Skeletal muscle tissue (tissue), 4 donors: ENCODE results near the gene FOXJ3. TPM values are rescaled to one million over a fixed set of nuclear protein-coding genes. Genes with fewer than 3 reads are reported as not detected.

Experiments used
- H3K27ac ChIP-seq: one replicate; pipeline ENCODE4 v1.7.0; 2013; ENCODE audit warnings: mild to moderate bottlenecking, low read depth, low read length, inconsistent platforms
- H3K27me3 ChIP-seq, 3 donors: one replicate each; pipeline ENCODE4 v1.7.0; 2013; ENCODE audit warnings: low read length in 3 of 3; ENCODE audit not compliant: control insufficient read depth in 3 of 3, insufficient read depth in 3 of 3
- H3K36me3 ChIP-seq, 3 donors: one replicate each; pipeline ENCODE4 v1.7.0; 2013; ENCODE audit warnings: low read length in 3 of 3; ENCODE audit not compliant: control insufficient read depth in 3 of 3, insufficient read depth in 3 of 3
- H3K4me1 ChIP-seq, 3 donors: one replicate each; pipeline ENCODE4 v1.7.0; 2013; ENCODE audit warnings: low read length in 3 of 3, mild to moderate bottlenecking in 3 of 3; ENCODE audit not compliant: control insufficient read depth in 3 of 3, insufficient read depth in 3 of 3
- H3K4me3 ChIP-seq, 3 donors: one replicate each; pipeline ENCODE4 v1.7.0; 2013; ENCODE audit warnings: low read length in 3 of 3
- H3K9ac ChIP-seq, 3 donors: one replicate each; pipeline ENCODE4 v1.7.0; 2013; ENCODE audit warnings: low read length in 3 of 3, mild to moderate bottlenecking in 3 of 3, moderate library complexity in 2 of 3, low read depth in 1 of 3
- H3K9me3 ChIP-seq, 3 donors: one replicate each; pipeline ENCODE4 v1.7.0; 2013; ENCODE audit warnings: low read length in 3 of 3; ENCODE audit not compliant: control insufficient read depth in 3 of 3
- total RNA-seq: library from RNA; depleted of rRNA; stranded (reverse); fragments of >200 nt; gene quantifications from one replicate; pipeline ENCODE4 v1.2.3, GENCODE V29; 2014
- donor health status: Osteomylitis.

FOXJ3 gene
- total RNA-seq, 1 donor from 2014 or later, result 65.2 TPM

DNA sequence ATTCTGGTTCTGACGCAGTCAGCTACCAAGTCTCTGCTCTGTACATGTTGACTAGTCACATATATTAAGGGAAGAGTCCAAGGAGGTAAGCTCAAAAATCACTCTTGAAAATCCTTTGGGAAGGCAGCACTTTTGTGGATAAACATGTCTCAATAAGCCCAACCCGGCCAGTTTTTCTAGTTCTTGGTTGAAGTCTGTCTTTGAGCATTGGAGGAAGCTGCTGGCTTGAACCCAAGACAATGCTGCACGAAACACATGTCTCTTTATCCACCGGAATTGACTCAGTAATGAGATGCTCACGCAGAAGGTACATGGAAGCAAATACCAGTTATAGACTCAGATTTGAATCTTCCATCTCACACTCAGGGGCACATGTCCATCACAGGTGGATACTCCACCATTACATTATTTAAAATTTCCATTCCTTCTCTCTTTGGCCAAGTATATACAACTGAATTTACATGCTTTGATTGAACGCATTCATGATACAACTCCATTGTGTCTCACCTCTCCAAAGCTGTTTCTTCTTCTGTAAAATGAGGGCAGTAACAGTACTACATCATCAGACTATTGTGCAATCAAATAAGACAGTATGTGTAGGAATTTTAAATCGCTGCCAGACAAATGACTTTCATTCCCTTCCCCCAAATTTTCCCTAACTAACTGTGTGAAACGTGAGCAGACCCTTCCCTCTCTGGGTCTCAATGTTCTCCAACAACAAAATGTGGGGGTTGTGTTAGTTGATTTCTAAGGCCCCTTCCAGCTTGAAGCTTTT lies 160.9 kb downstream of the FOXJ3 start:
- no peak overlapping the region for H3K4me3 ChIP-seq
- no peak overlapping the region for H3K9ac ChIP-seq
- H3K4me1 ChIP-seq, result peaks cover 9 to 35% (median 25%) of the 10 kb centered on the region in 3 donors
- H3K27ac ChIP-seq, result no peak overlapping the region
- H3K9me3 ChIP-seq, result no peaks in the 10 kb centered on the region
- H3K27me3 ChIP-seq, result peaks cover 0 to 3% (median 0%) of the 10 kb centered on the region in 3 donors
- H3K36me3 ChIP-seq, result peaks cover 0 to 4% (median 0%) of the 10 kb centered on the region in 3 donors

DNA sequence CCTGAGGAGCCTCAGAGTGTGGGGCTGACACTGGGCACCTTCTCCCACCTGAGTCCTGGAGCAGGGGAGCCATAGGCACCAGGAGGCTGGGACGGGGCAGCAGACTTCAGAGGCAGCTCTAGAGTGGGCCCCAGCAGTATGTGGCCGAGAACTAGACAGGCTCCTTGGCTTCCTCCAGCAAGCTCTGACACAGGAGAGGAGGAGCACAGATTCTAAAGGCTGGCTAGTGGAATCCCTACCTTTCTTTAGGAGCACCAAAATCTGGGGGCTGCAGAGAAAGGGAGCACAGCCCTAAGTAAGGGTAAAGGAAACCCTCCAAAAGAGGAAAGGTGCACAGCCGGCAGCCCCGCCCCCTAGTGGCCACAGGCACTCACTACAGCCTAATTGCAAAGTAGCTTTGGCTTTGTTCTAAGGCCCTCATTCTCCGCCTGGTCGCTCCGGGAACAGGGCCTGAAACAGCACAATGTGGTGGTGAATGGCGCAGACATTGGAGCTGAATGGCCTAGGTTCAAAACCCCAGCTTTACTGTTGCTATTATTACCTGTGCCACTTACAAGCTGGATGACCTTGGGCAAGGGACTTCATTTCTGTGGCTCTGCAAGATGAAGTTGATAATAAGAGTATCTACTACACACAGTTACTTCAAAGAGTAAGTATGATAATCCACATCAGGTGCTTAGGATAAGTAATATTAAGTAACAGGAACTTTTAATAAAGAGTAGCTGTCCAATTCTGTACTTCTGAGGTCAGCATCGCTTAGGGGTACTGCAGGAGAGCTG lies 161.7 kb downstream of the FOXJ3 start:
- Histone ChIP-seq H3K4me3 (peak overlapping the region in 1 of 3 donors; percentile 41), H3K4me1 (peaks cover 9 to 35% (median 25%) of the 10 kb centered on the region in 3 donors), H3K27ac (no peak overlapping the region), H3K9me3 (no peaks in the 10 kb centered on the region), H3K9ac (peak overlapping the region in 1 of 3 donors; percentile 57), H3K27me3 (peaks cover 0 to 3% (median 0%) of the 10 kb centered on the region in 3 donors), H3K36me3 (peaks cover 0 to 4% (median 0%) of the 10 kb centered on the region in 3 donors)

DNA sequence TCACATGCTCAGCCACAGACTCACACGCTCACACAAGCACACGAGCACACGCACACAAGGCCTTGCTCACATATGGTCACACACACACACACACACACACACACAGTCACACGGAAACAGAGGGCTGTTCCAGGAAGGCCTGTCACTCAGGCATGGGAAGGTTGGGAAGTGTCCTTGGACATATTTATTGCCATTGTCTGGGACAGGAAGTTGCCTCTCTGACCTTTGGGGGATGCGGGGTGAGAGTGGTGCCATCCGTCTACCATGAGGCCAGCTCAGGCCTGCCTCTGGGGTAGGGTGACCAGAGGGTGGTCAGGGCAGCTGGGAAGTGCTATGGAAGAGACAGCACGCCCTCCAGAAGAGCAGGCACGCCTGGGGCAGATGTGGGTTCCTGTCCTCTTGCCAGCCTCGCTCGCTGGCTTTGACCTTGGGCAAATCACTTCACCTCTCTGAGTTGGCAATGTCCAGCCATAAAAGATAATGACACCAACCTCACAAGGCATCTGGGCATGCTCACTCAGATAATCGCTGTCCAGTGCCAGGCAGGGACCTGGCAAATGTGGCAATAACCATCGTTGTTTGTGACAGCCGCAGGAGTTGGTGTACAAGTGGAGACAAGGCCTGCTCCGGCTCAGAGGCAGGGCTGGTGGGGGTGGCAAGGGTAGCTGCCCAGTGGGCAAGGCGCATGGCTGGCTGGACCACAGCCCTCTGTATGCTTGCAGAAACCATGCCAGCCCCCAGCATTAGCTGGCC lies 162.5 kb downstream of the FOXJ3 start:
- peak overlapping the region; percentile 30 for H3K27ac ChIP-seq
- no peaks in the 10 kb centered on the region for H3K9me3 ChIP-seq
- peaks cover 0 to 3% (median 0%) of the 10 kb centered on the region in 3 donors for H3K27me3 ChIP-seq
- H3K9ac ChIP-seq, result peak overlapping the region in 1 of 3 donors; percentile 57
- peaks cover 9 to 35% (median 25%) of the 10 kb centered on the region in 3 donors for H3K4me1 ChIP-seq
- H3K36me3 ChIP-seq, result peaks cover 0 to 4% (median 0%) of the 10 kb centered on the region in 3 donors
- peak overlapping the region in 1 of 3 donors; percentile 41 for H3K4me3 ChIP-seq

DNA sequence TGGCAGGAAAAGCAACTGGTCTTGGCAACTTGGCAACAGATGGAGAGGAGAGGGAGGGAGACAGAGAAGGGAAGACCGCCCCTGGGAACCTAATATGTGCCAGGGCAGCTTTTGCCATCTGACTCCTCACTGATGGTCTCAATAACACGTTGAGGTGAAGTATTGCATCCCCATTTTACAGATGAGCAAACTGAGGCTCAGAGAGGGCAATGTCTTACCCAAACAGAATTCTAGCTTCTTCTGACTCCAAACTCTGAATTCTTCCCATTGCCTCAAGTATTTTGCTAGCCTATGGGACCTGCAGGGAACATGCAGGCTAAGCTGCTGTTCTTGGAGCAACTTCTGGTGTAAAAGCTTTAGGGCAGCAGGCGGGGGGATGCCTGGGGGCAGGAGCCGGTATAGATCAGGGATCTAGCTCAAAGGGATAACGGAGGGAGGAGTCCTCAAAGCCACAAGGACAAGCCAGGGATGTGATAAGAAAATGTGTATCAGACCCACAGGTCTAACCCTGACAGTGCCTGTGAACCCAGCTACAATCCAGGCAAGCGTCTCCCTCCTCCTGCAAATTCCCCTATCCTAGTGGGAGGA lies 163.3 kb downstream of the FOXJ3 start:
- H3K27me3 ChIP-seq, result peaks cover 0 to 3% (median 0%) of the 10 kb centered on the region in 3 donors
- no peak overlapping the region for H3K27ac ChIP-seq
- peaks cover 9 to 35% (median 25%) of the 10 kb centered on the region in 3 donors for H3K4me1 ChIP-seq
- H3K36me3 ChIP-seq, result peaks cover 0 to 4% (median 0%) of the 10 kb centered on the region in 3 donors
- H3K9ac ChIP-seq, result no peak overlapping the region
- H3K4me3 ChIP-seq, result no peak overlapping the region
- H3K9me3 ChIP-seq, result no peaks in the 10 kb centered on the region

DNA sequence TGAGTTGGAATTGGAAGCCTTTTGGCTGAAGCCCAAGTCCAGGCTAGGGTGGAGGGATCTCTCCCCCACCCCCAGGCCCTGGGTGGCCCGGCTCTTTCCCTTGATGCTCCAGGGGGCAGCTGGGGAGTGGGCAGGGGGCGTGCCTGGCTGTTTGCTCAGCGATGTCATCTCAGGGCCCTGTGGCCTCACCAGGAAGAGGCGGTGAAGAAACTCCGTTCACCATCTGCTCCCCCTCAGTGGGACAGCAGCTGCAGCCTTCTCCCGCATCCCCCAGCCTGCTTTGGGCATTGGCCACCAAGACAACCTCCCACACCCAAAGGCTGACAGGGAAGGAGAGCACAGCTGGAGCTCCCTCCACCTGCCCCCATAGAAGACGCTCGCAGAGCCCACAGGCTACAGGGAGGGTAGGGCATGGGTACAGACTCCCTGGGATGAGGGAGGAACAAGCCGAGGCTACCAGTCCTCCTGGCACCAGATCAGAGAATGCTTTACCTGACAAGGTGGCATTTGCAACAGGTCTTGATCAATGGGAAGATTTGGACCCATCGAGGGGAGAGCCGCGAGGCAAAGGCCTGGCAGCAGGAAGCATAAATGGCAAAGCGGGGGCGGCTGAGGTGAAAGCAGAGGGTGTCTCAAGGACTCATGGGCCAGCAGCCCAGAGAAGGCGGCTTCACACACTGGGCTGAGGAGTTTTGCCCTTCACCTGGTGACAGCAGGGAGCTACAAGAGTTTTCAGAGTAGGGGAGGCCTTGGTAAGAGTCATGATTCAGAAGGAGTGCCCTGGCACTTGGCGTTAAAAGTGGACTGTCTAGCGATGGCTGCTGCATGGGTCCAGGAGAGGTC lies 164.0 kb downstream of the FOXJ3 start:
- Histone ChIP-seq H3K4me3 (no peak overlapping the region), H3K27me3 (peaks cover 0 to 3% (median 0%) of the 10 kb centered on the region in 3 donors), H3K27ac (no peak overlapping the region), H3K4me1 (peaks cover 9 to 41% (median 29%) of the 10 kb centered on the region in 3 donors), H3K9me3 (no peaks in the 10 kb centered on the region), H3K9ac (no peak overlapping the region), H3K36me3 (no peaks in the 10 kb centered on the region)

DNA sequence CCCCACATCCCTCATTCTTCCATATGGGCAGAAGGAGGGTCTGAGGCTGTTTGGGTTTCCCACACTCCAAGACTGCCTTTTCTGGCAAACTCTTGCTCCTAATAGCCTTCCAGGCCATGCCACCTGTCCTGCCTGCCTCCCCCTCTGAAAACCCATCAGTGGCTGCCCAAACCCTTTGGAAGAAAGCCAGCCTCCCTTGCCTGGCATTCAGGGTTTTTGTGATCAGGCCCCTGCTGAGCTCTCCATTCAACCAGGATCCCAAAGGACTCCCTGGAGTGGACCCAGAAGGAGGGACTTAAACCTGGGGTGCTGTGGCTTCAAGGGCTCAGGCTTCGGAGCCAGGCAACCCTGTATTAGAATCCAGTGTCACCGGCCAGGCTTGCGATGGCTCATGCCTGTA lies 166.3 kb downstream of the FOXJ3 start:
- H3K27ac ChIP-seq, result no peak overlapping the region
- peaks cover 0 to 3% (median 0%) of the 10 kb centered on the region in 3 donors for H3K27me3 ChIP-seq
- H3K9me3 ChIP-seq, result no peaks in the 10 kb centered on the region
- peaks cover 9 to 42% (median 40%) of the 10 kb centered on the region in 3 donors for H3K4me1 ChIP-seq
- H3K4me3 ChIP-seq, result no peak overlapping the region
- H3K9ac ChIP-seq, result no peak overlapping the region
- H3K36me3 ChIP-seq, result no peaks in the 10 kb centered on the region

DNA sequence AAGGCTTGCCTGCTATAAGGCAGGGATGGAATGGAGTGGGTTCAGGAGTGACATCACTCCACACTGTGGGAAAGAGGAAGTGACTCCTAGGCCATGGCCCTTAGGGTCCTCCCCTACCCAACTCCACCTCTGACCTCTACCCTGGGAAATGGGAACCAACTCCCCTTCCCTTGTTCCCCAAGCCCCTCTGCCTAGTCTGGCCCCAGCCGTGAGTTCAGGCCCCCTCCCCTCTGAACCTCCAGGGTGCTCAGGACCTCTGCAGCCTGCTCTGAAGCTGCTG lies 166.7 kb downstream of the FOXJ3 start:
- Histone ChIP-seq H3K4me3 (no peak overlapping the region), H3K4me1 (peaks cover 7 to 38% (median 36%) of the 10 kb centered on the region in 3 donors), H3K9me3 (no peaks in the 10 kb centered on the region)

DNA sequence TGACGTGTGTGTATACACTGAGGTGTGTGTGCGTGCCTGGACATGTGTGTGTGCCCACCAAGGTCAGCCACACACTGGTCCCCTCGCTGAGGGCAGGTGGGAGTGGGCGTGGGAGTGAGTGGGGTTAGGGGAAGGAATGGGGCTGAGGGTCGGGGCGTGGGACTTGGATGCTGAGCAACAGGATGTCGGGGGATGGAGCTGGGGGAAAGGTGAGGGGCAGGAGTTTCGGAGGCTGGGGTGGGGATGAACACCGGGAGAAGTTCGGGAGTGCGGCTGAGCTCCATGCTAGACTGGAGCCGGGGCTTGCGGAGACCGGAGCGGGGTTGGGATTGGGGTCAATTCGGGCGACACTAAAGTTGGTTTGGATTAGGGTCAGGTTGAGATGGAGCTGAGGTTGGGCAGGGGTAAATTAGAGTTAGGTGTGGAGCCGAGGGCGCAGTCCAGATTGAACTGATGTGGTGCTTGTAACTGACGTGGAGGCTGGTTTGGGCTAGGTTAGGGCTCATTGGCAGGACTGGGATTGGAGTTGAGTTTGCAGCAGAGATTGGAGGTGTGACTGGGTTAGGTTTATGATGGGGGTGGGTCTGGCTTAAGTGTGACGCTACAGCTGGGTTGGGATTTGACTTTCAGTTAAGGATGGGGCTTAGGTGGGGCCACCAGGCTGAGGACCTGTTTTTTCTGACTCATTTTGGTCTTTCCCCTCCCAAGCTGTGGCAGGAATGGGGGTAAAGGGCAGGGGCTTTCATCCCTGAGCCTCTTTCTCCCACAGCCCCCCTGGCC lies 167.2 kb downstream of the FOXJ3 start:
- Histone ChIP-seq H3K36me3 (no peaks in the 10 kb centered on the region), H3K9me3 (no peaks in the 10 kb centered on the region), H3K27ac (no peak overlapping the region), H3K27me3 (peaks cover 0 to 3% (median 0%) of the 10 kb centered on the region in 3 donors), H3K4me1 (peaks cover 1 to 33% (median 30%) of the 10 kb centered on the region in 3 donors), H3K9ac (no peak overlapping the region), H3K4me3 (no peak overlapping the region)

More for the DNA sequence above, 166.7 kb downstream of the FOXJ3 start:
- H3K36me3 ChIP-seq, result no peaks in the 10 kb centered on the region
- peaks cover 0 to 3% (median 0%) of the 10 kb centered on the region in 3 donors for H3K27me3 ChIP-seq
- no peak overlapping the region for H3K9ac ChIP-seq
- H3K27ac ChIP-seq, result no peak overlapping the region
